GM13977 (cell line): ENCODE data around the gene AMPD2.

Experiments used
- DNase-seq: peaks from one replicate; pipeline ENCODE4 v3.0.0; 2012; ENCODE audit warnings: low spot score
- CTCF ChIP-seq: IDR thresholded peaks from 2 replicates; pipeline ENCODE4 v1.5.1; 2012; ENCODE audit warnings: mild to moderate bottlenecking, control low read depth; ENCODE audit not compliant: insufficient read depth; ENCODE audit errors: extremely low read depth, missing control alignments
- in situ Hi-C: fragments of 300-500 bp; cut with MboI; formaldehyde crosslinking; loops from one replicate; pipeline ENCODE4 v1.12.0; 2022; ENCODE audit warnings: low sequenced_read_pairs, low pct_unique_long_range_greater_than_20kb, mixed read lengths, inconsistent platforms; ENCODE audit not compliant: unreplicated experiment

The AMPD2 gene

GRCh38 chr1:109619576-109620400 is at the start of gene AMPD2, which contains the start of gene GNAT2:
Gene AMPD2 (plus strand): TSS chr1:109619837. CDS start chr1:109621176, 1,339 bp downstream.
Gene GNAT2 (minus strand): TSS chr1:109619616. CDS start chr1:109612870, 6,746 bp downstream.
- DNase-seq: peak; percentile 90
- TF ChIP-seq CTCF: no peak
- in situ Hi-C loops: no loop called here

GRCh38 chr1:109570414-109570813 is 49.2 kb upstream of the AMPD2 start:
- no peak for DNase-seq
- no peak for TF ChIP-seq CTCF
- in situ Hi-C loops: no loop called here

- DNase-seq: no peak
- in situ Hi-C loops: no loop called here
- TF ChIP-seq CTCF: no peak
Measured at GRCh38 chr1:109573785-109574184, 45.9 kb upstream of the AMPD2 start.

- in situ Hi-C loops: no loop called here
- no peak for DNase-seq
Measured at GRCh38 chr1:109578947-109579443, 40.6 kb upstream of the AMPD2 start.

GRCh38 chr1:109579491-109579890 is 40.1 kb upstream of the AMPD2 start:
- DNase-seq: no peak
- TF ChIP-seq CTCF: no peak
- in situ Hi-C loops: no loop called here

More at GRCh38 chr1:109578947-109579443, 40.6 kb upstream of the AMPD2 start:
- TF ChIP-seq CTCF: no peak

- DNase-seq: no peak
- in situ Hi-C loops: no loop called here
- no peak for TF ChIP-seq CTCF
Measured at GRCh38 chr1:109582021-109582420, 37.6 kb upstream of the AMPD2 start.
